Esophagus muscularis mucosa (tissue), 3 donors: Measurements from ENCODE around the gene SCAF11.

ENCODE experiments used
- CTCF ChIP-seq, 3 experiments: fragments of 200-600 bp in 2 of 3; fragments of 450-650 bp in 1 of 3; sonication (generic) in 2 of 3; IDR thresholded peaks; one replicate each; pipeline ENCODE4 v1.5.1; 2017 to 2019; ENCODE audit warnings: antibody characterized with exemption in 3 of 3, mild to moderate bottlenecking in 2 of 3, moderate library complexity in 1 of 3
- POLR2A ChIP-seq: fragments of 450-650 bp; IDR thresholded peaks from one replicate; pipeline ENCODE4 v1.6.1; 2017; ENCODE audit warnings: antibody characterized with exemption, moderate library complexity, mild to moderate bottlenecking, low read depth
- POLR2AphosphoS5 ChIP-seq, 2 donors: sonication (generic); formaldehyde crosslinking; IDR thresholded peaks; one replicate each; pipeline ENCODE4 v1.6.1; 2017; ENCODE audit warnings: antibody characterized with exemption in 2 of 2

GRCh38 chr12:45948546-45948945, 41.8 kb downstream of the SCAF11 start:
- no peak for TF ChIP-seq CTCF (IDR thresholded peaks at IDR 0.05)
- TF ChIP-seq POLR2A, result no peak
- TF ChIP-seq POLR2AphosphoS5 (IDR thresholded peaks at IDR 0.05), result no peak
